ENCODE data around the gene CINP. TPM values are rescaled to one million over a fixed set of nuclear protein-coding genes. Genes with fewer than 3 reads are reported as not detected.

The CINP gene
- total RNA-seq, 1 experiment from 2014 or later = 76.9 TPM

DNA sequence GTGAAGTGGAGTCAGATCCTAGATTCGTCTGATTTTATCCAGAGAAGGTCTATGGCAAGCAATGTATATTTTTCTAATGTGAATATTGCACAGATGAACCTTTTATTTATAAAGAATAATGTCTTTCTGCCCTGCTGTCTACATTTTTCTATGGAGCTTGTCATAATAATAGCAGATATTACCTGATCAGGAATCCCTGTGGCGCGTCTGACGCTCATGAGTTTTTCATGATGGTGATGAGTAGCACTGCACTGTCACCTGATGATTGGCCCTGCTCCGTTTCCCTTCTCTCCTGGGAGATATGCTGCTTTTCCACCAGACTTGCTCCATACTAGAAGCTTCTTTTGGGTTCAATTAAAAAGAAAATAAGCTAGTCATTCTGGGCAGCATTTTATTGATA lies 20.5 kb downstream of the CINP start:
- H3K9me2 ChIP-seq (replicated peaks; ENCODE audit: low read length) = no peaks in the 10 kb centered on the region
- POLR2A ChIA-PET (ENCODE audit: unreplicated experiment) = interaction anchor here (0.8 kb wide), 1 partner anchor 114 kb away, joined by 4 read pairs; no protein-coding TSS in a partner anchor
- H3K9ac ChIP-seq (ENCODE audit: low read length) = no peak overlapping the region
- H3K79me2 ChIP-seq (ENCODE audit: low read length) = no peaks in the 10 kb centered on the region
- no peaks in the 10 kb centered on the region for H3F3A ChIP-seq (ENCODE audit: low read length, unreplicated experiment)
- H3K27me3 ChIP-seq (ENCODE audit: low read length) = no peaks in the 10 kb centered on the region
- H4K20me1 ChIP-seq (ENCODE audit: low read length) = no peaks in the 10 kb centered on the region
- no peaks in the 10 kb centered on the region for H3K9me3 ChIP-seq (ENCODE audit: low read length)
- H3K4me2 ChIP-seq (ENCODE audit: low read length) = no peak overlapping the region
- no peak overlapping the region for H2AFZ ChIP-seq (ENCODE audit: low read length)
- ATAC-seq = no peak
- TF ChIP-seq, protein P1, sequence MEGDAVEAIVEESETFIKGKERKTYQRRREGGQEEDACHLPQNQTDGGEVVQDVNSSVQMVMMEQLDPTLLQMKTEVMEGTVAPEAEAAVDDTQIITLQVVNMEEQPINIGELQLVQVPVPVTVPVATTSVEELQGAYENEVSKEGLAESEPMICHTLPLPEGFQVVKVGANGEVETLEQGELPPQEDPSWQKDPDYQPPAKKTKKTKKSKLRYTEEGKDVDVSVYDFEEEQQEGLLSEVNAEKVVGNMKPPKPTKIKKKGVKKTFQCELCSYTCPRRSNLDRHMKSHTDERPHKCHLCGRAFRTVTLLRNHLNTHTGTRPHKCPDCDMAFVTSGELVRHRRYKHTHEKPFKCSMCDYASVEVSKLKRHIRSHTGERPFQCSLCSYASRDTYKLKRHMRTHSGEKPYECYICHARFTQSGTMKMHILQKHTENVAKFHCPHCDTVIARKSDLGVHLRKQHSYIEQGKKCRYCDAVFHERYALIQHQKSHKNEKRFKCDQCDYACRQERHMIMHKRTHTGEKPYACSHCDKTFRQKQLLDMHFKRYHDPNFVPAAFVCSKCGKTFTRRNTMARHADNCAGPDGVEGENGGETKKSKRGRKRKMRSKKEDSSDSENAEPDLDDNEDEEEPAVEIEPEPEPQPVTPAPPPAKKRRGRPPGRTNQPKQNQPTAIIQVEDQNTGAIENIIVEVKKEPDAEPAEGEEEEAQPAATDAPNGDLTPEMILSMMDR (conservative IDR thresholded peaks at IDR 0.05; ENCODE audit: low read depth, low read length) = no peak
- no peak for TF ChIP-seq EZH2 (IDR thresholded peaks at IDR 0.05; ENCODE audit: low read length, unreplicated experiment)
- no peak for TF ChIP-seq EZH2phosphoT487 (IDR thresholded peaks at IDR 0.05; ENCODE audit: borderline replicate concordance, low read length)
- H3K36me3 ChIP-seq (ENCODE audit: low read depth, low read length) = peaks cover 25% of the 10 kb centered on the region
- intact Hi-C loops (cut with micrococcal nuclease) = no loop called here
- no TSS peak for BruUV-seq (replicated peaks)
- no peak for DNase-seq
- no peaks in the 10 kb centered on the region for H3K4me1 ChIP-seq (ENCODE audit: insufficient read depth, low read length)
- CTCF ChIA-PET = no interaction called here
- H3K27ac ChIP-seq (ENCODE audit: low read length) = no peak overlapping the region
- H3K4me3 ChIP-seq (ENCODE audit: low read length) = no peak overlapping the region

DNA sequence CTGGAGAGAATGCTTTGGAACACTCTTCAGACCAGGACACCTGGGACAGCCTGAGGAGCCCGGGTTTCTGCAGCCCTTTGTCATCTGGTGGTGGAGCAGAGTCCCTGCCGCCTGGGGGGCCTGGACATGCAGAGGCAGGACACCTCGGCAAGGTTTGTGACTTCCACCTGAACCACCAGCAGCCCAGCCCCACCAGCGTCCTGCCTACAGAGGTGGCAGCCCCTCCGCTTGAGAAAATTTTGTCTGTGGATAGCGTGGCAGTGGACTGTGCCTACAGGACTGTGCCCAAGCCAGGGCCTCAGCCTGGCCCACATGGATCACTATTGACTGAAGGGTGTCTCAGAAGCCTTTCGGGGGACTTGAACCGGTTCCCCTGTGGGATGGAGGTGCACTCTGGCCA lies 21.1 kb downstream of the CINP start:
- POLR2A ChIA-PET (ENCODE audit: unreplicated experiment) = no interaction called here
- CTCF ChIA-PET = no interaction called here

DNA sequence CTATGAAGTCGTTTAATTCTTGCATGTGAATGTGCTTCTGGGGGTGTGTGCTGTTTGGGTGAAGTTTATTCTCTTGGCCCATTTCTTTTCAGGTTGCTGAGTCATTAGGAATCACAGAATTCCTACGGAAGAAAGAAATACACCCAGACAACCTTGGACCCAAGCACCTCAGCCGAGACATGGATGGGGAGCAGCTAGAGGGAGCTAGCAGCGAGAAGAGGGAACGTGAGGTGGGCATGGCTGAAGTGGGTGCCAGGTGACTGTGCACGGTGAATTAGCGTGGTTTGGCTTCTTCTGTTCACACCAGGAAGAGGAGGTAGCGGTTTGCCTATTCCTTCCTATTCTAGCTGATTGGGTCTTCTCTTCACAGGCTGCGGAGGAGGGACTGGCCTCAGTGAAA lies 24.0 kb downstream of the CINP start:
- Histone ChIP-seq H3K27ac (ENCODE audit: low read length) (no peak overlapping the region), H3K4me2 (ENCODE audit: low read length) (no peak overlapping the region), H3K27me3 (ENCODE audit: low read length) (no peaks in the 10 kb centered on the region), H4K20me1 (ENCODE audit: low read length) (no peaks in the 10 kb centered on the region), H3K9ac (ENCODE audit: low read length) (no peak overlapping the region), H3K9me2 (replicated peaks; ENCODE audit: low read length) (no peaks in the 10 kb centered on the region), H3F3A (ENCODE audit: low read length, unreplicated experiment) (no peaks in the 10 kb centered on the region), H2AFZ (ENCODE audit: low read length) (no peak overlapping the region), H3K4me3 (ENCODE audit: low read length) (no peak overlapping the region), H3K36me3 (ENCODE audit: low read depth, low read length) (peaks cover 15% of the 10 kb centered on the region), H3K9me3 (ENCODE audit: low read length) (no peaks in the 10 kb centered on the region), H3K79me2 (ENCODE audit: low read length) (no peaks in the 10 kb centered on the region), H3K4me1 (ENCODE audit: insufficient read depth, low read length) (no peaks in the 10 kb centered on the region)
- intact Hi-C loops (cut with micrococcal nuclease) = no loop called here
- CTCF ChIA-PET = no interaction called here
- BruUV-seq (replicated peaks) = no TSS peak
- ATAC-seq = no peak
- DNase-seq = no peak
- TF ChIP-seq, protein P1 (conservative IDR thresholded peaks at IDR 0.05; ENCODE audit: low read depth, low read length) = no peak
- TF ChIP-seq EZH2phosphoT487 (IDR thresholded peaks at IDR 0.05; ENCODE audit: borderline replicate concordance, low read length) (no peak), EZH2 (IDR thresholded peaks at IDR 0.05; ENCODE audit: low read length, unreplicated experiment) (no peak)
- POLR2A ChIA-PET (ENCODE audit: unreplicated experiment) = no interaction called here

More for the DNA sequence above, 21.1 kb downstream of the CINP start:
- BruUV-seq (replicated peaks) = no TSS peak
- no peak overlapping the region for H3K4me3 ChIP-seq (ENCODE audit: low read length)
- H3F3A ChIP-seq (ENCODE audit: low read length, unreplicated experiment) = no peaks in the 10 kb centered on the region
- intact Hi-C loops (cut with micrococcal nuclease) = no loop called here
- H3K9me2 ChIP-seq (replicated peaks; ENCODE audit: low read length) = no peaks in the 10 kb centered on the region
- no peaks in the 10 kb centered on the region for H4K20me1 ChIP-seq (ENCODE audit: low read length)
- H2AFZ ChIP-seq (ENCODE audit: low read length) = no peak overlapping the region
- no peak overlapping the region for H3K9ac ChIP-seq (ENCODE audit: low read length)
- peaks cover 25% of the 10 kb centered on the region for H3K36me3 ChIP-seq (ENCODE audit: low read depth, low read length)
- TF ChIP-seq, protein P1 (conservative IDR thresholded peaks at IDR 0.05; ENCODE audit: low read depth, low read length) = no peak
- TF ChIP-seq EZH2phosphoT487 (IDR thresholded peaks at IDR 0.05; ENCODE audit: borderline replicate concordance, low read length) (no peak), EZH2 (IDR thresholded peaks at IDR 0.05; ENCODE audit: low read length, unreplicated experiment) (no peak)
- no peak for ATAC-seq
- no peak overlapping the region for H3K27ac ChIP-seq (ENCODE audit: low read length)
- no peak overlapping the region for H3K4me2 ChIP-seq (ENCODE audit: low read length)
- H3K79me2 ChIP-seq (ENCODE audit: low read length) = no peaks in the 10 kb centered on the region
- H3K9me3 ChIP-seq (ENCODE audit: low read length) = no peaks in the 10 kb centered on the region
- no peak for DNase-seq
- H3K27me3 ChIP-seq (ENCODE audit: low read length) = no peaks in the 10 kb centered on the region
- no peaks in the 10 kb centered on the region for H3K4me1 ChIP-seq (ENCODE audit: insufficient read depth, low read length)
